Measurements from ENCODE around the gene OLIG1. TPM values are rescaled to one million over a fixed set of nuclear protein-coding genes. Genes with fewer than 3 reads are reported as not detected.

Gene OLIG1
- total and polyA plus RNA-seq, 2 of the 8 experiments (the other 6 are each of a cell fraction or from before 2014, with no cell fraction given), result 0.65 to 1.2 TPM

DNA sequence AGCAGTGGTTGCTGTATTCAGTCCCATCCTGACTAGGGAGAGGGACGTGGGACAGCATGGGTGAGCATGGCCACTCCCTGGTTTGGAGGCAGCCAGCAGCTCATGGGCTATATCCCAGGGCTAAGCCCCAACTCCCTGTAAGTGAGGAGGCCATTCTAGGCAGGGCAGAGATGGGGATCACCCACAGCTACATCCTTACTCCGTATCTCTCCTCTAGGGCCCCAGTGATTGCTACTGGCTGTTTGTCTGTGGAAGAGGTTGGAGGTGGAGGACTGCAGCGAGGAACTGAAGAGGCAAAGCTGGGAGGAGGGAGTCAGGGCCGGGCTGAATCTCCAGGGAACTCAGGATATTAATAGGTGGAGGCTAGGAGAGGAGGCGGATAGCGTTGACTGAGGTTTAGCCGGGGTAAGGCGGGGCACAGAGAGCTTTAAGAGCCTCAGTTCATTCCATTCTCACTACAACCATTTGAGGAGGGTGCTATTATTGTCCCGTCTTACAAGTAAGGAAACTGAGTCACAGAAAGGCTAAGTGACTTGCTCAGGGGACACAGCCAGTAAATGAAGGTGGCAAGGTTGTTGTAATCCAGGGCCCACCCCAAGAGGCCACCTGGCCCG lies 37.4 kb upstream of the OLIG1 start:
- H2AK5ac ChIP-seq (ENCODE audit: low read depth, low read length), result no peak overlapping the region
- no peaks in the 10 kb centered on the region for H3K9me3 ChIP-seq (ENCODE audit: insufficient read depth in 2 of 2, low read depth in 1 of 2, low read length in 1 of 2)
- H3K36me3 ChIP-seq (ENCODE audit: control insufficient read depth in 2 of 4, insufficient read depth in 4 of 4, low read length in 3 of 4), result peaks cover 0 to under 1% (median 0%) of the 10 kb centered on the region in 4 experiments; a peak in 1 of 8 replicates
- peaks cover 80 to 93% (median 85%) of the 10 kb centered on the region in 4 experiments for H3K27me3 ChIP-seq (replicated peaks in 1 of 4; ENCODE audit: control insufficient read depth in 3 of 4, extremely low read depth in 1 of 4, insufficient read depth in 3 of 4, low read length in 3 of 4)
- no peak overlapping the region for H3K9ac ChIP-seq (replicated peaks in 1 of 4; ENCODE audit: extremely low read depth in 1 of 4, low read depth in 3 of 4, low read length in 3 of 4)
- H3K14ac ChIP-seq (ENCODE audit: insufficient read length), result no peak overlapping the region
- no peaks in the 10 kb centered on the region for H3K79me2 ChIP-seq (ENCODE audit: control insufficient read depth in 1 of 2, insufficient read depth in 2 of 2, low read length in 2 of 2)
- no peaks in the 10 kb centered on the region for H3K79me1 ChIP-seq (ENCODE audit: low read depth, low read length)
- peak overlapping the region in 1 of 2 experiments; percentile 20; a peak in 1 of 4 replicates for H3K4me2 ChIP-seq (ENCODE audit: insufficient read depth in 1 of 2, low read depth in 2 of 2, low read length in 2 of 2)
- no peak overlapping the region for H3K18ac ChIP-seq (ENCODE audit: extremely low read depth, low read length)
- H4K8ac ChIP-seq (ENCODE audit: extremely low read depth, insufficient read depth, low read length), result no peak overlapping the region
- 36% methylated on average over 9 of the region's 10 CpGs; no CpG with 5 or more reads in 1 of the 2 experiments for WGBS, 2 experiments (ENCODE audit: extremely low coverage in 1 of 2, insufficient coverage in 1 of 2, insufficient read length in 1 of 2, insufficient replicate concordance in 2 of 2, low coverage in 1 of 2, low lambda C conversion rate in 2 of 2, missing lambda C conversion rate in 1 of 2)
- DNase-seq (ENCODE audit: low read depth in 1 of 2, low spot score in 2 of 2) (no peak), FAIRE-seq (no peak)
- no peak overlapping the region for H4K91ac ChIP-seq (replicated peaks; ENCODE audit: insufficient read length, low read length)
- no peaks in the 10 kb centered on the region; the same call in 1 of the 2 replicates for H3K23me2 ChIP-seq (ENCODE audit: low read depth, low read length)
- TF ChIP-seq YY1 (IDR thresholded peaks at IDR 0.05; ENCODE audit: low read depth, low read length) (no peak), GABPA (IDR thresholded peaks at IDR 0.05; ENCODE audit: borderline replicate concordance, insufficient read depth, low read length) (no peak), RXRA (IDR thresholded peaks at IDR 0.05; ENCODE audit: insufficient read depth, low read depth, low read length) (no peak), BRCA1 (IDR thresholded peaks at IDR 0.05; ENCODE audit: low read depth, low read length) (no peak), CHD2 (IDR thresholded peaks at IDR 0.05; ENCODE audit: low read length) (no peak), RFX5 (IDR thresholded peaks at IDR 0.05; ENCODE audit: borderline replicate concordance, low read depth, low read length) (no peak)
- TF ChIP-seq, protein P1, sequence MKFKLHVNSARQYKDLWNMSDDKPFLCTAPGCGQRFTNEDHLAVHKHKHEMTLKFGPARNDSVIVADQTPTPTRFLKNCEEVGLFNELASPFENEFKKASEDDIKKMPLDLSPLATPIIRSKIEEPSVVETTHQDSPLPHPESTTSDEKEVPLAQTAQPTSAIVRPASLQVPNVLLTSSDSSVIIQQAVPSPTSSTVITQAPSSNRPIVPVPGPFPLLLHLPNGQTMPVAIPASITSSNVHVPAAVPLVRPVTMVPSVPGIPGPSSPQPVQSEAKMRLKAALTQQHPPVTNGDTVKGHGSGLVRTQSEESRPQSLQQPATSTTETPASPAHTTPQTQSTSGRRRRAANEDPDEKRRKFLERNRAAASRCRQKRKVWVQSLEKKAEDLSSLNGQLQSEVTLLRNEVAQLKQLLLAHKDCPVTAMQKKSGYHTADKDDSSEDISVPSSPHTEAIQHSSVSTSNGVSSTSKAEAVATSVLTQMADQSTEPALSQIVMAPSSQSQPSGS (IDR thresholded peaks at IDR 0.05; ENCODE audit: low read length), result no peak
- ChIA-PET POLR2A (ENCODE audit: partially characterized antibody) (no interaction called here), CTCF (ENCODE audit: partially characterized antibody) (interaction anchor here (1.0 to 1.3 kb wide), 2 partner anchors 9 to 121 kb away, joined by 3 read pairs; no protein-coding TSS in a partner anchor)
- no peak overlapping the region for H2BK12ac ChIP-seq (ENCODE audit: low read depth, low read length)
- no peak overlapping the region for H2BK15ac ChIP-seq (ENCODE audit: low read length)
- no peak overlapping the region for H3K56ac ChIP-seq (replicated peaks; ENCODE audit: insufficient read length, low read depth, low read length)
- H3K4ac ChIP-seq (replicated peaks; ENCODE audit: insufficient read length, low read depth, low read length), result no peak overlapping the region
- no peak overlapping the region; a peak in 1 of 8 replicates for H3K4me3 ChIP-seq (ENCODE audit: extremely low read depth in 1 of 4, insufficient read depth in 2 of 4, low read depth in 3 of 4, low read length in 4 of 4)
- H3K4me1 ChIP-seq (replicated peaks in 1 of 4; ENCODE audit: control insufficient read depth in 3 of 4, insufficient read depth in 4 of 4, low read length in 3 of 4), result peaks cover 3 to 37% (median 25%) of the 10 kb centered on the region in 4 experiments
- H2AFZ ChIP-seq (ENCODE audit: low read length), result no peak overlapping the region
- H2BK120ac ChIP-seq (replicated peaks; ENCODE audit: low read depth, low read length), result no peak overlapping the region
- H2BK20ac ChIP-seq (ENCODE audit: low read length), result no peak overlapping the region
- no peak overlapping the region for H3K23ac ChIP-seq (ENCODE audit: insufficient read length)
- peaks cover 14 to 18% of the 10 kb centered on the region in 2 experiments for H4K20me1 ChIP-seq (replicated peaks in 1 of 2; ENCODE audit: control insufficient read depth in 1 of 2, insufficient read depth in 2 of 2, low read length in 2 of 2)
- H2BK5ac ChIP-seq (ENCODE audit: low read depth, low read length), result no peak overlapping the region
- no peak overlapping the region for H3K27ac ChIP-seq (ENCODE audit: low read depth, low read length)
- H4K5ac ChIP-seq (ENCODE audit: insufficient read length, low read depth, low read length), result no peak overlapping the region

All from H1 (cell line).